Astrocyte of the hippocampus (primary cell): ENCODE data around the gene CDH19.

Experiments
- DNase-seq: peaks from one replicate; pipeline ENCODE4 v3.0.0; 2011; ENCODE audit warnings: low read depth, low spot score

Gene CDH19

DNA sequence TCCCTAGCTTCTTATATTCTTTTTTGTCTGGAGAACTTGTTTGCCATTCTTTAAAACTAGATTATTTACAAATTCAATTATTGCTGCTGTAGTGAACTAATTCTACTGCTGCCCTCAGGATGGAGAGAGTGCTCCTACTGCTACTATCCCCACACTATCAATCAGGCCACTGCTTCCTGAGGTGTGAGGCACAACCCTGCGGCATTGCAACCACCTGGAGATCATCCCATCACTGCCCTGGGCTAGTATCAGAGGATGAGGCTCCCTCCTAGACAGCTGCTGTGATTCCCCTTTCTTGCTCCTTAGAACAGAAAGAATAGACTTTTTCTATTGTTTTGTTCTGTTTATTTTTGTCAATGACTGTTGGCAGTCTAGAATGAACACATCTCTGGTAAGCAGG lies 146.6 kb downstream of the CDH19 start:
- no peak for DNase-seq
